HEK293 (cell line): ENCODE results near the gene OPA1.

Experiments used
- ATF2 ChIP-seq: fragments of 450-650 bp; formaldehyde crosslinking; IDR thresholded peaks from 2 replicates; pipeline ENCODE4 v1.5.1; 2016; ENCODE audit warnings: missing biosample characterization, missing genetic modification characterization, low read depth
- CTCF ChIP-seq: fragments of 450-650 bp; formaldehyde crosslinking; IDR thresholded peaks from 2 replicates; pipeline ENCODE4 v1.5.1; 2016; ENCODE audit warnings: missing biosample characterization, missing genetic modification characterization
- ELK4 ChIP-seq: IDR thresholded peaks from 2 replicates; pipeline ENCODE4 v1.6.1; 2011; ENCODE audit warnings: mild to moderate bottlenecking, low read depth, low read length, borderline replicate concordance
- KLF17 ChIP-seq: fragments of 450-650 bp; formaldehyde crosslinking; IDR thresholded peaks from 2 replicates; pipeline ENCODE4 v1.5.1; 2016; ENCODE audit warnings: missing biosample characterization, missing genetic modification characterization
- PRDM10 ChIP-seq: fragments of 450-650 bp; formaldehyde crosslinking; IDR thresholded peaks from 2 replicates; pipeline ENCODE4 v1.5.1; 2016; ENCODE audit warnings: missing biosample characterization, missing genetic modification characterization
- PRDM4 ChIP-seq: fragments of 450-650 bp; formaldehyde crosslinking; IDR thresholded peaks from 2 replicates; pipeline ENCODE4 v1.5.1; 2017; ENCODE audit warnings: missing biosample characterization, missing genetic modification characterization
- ZEB2 ChIP-seq: fragments of 450-650 bp; formaldehyde crosslinking; IDR thresholded peaks from 2 replicates; pipeline ENCODE4 v1.5.1; 2016; ENCODE audit warnings: missing biosample characterization, missing genetic modification characterization
- ZFHX2 ChIP-seq: fragments of 450-650 bp; formaldehyde crosslinking; conservative IDR thresholded peaks from 2 replicates; pipeline ENCODE4 v1.5.1; 2016; ENCODE audit warnings: missing biosample characterization, missing genetic modification characterization
- ZNF174 ChIP-seq: fragments of 450-650 bp; formaldehyde crosslinking; IDR thresholded peaks from 2 replicates; pipeline ENCODE4 v1.5.0; 2017; ENCODE audit warnings: missing biosample characterization, mild to moderate bottlenecking, missing genetic modification characterization
- ZNF175 ChIP-seq: fragments of 450-650 bp; formaldehyde crosslinking; IDR thresholded peaks from 2 replicates; pipeline ENCODE4 v1.5.1; 2016; ENCODE audit warnings: missing biosample characterization, missing genetic modification characterization
- ZNF248 ChIP-seq: fragments of 450-650 bp; formaldehyde crosslinking; IDR thresholded peaks from 2 replicates; pipeline ENCODE4 v1.5.1; 2017; ENCODE audit warnings: missing biosample characterization, missing genetic modification characterization
- ZNF266 ChIP-seq: fragments of 450-650 bp; formaldehyde crosslinking; IDR thresholded peaks from 2 replicates; pipeline ENCODE4 v1.5.1; 2016; ENCODE audit warnings: missing biosample characterization, missing genetic modification characterization, low read depth
- ZNF362 ChIP-seq: fragments of 450-650 bp; formaldehyde crosslinking; IDR thresholded peaks from 2 replicates; pipeline ENCODE4 v1.5.1; 2016; ENCODE audit warnings: missing biosample characterization, missing genetic modification characterization

GRCh38 chr3:193662757-193663322, 69.8 kb downstream of the OPA1 start:
- TF ChIP-seq ZNF174 (tag by site-specific recombination) (no peak), CTCF (no peak), PRDM10 (no peak), ZEB2 (tag by site-specific recombination) (no peak), ZNF175 (tag by site-specific recombination) (no peak), ZNF266 (tag by site-specific recombination) (no peak), ELK4 (no peak), PRDM4 (tag by site-specific recombination) (no peak), ZNF248 (tag by site-specific recombination) (no peak), ZNF362 (tag by site-specific recombination) (no peak), ATF2 (tag by site-specific recombination) (no peak), KLF17 (tag by site-specific recombination) (no peak), ZFHX2 (tag by site-specific recombination) (no peak)
